ENCODE data around the gene SHB.

The SHB gene

GRCh38 chr9:38042626-38043357 lies 26.2 kb downstream of the SHB start:
- no peak overlapping the region for H3K4me3 Mint-ChIP-seq
- no peak for DNase-seq
- H3K27ac Mint-ChIP-seq, result peak overlapping the region in 1 of 2 donors; percentile 0
- ATAC-seq, result no peak
- H3K27me3 Mint-ChIP-seq, result no peaks in the 10 kb centered on the region
- no peaks in the 10 kb centered on the region for H3K9me3 Mint-ChIP-seq
- H3K4me1 Mint-ChIP-seq, result peaks cover 7% of the 10 kb centered on the region

- no peak overlapping the region for H3K4me3 Mint-ChIP-seq
- no peaks in the 10 kb centered on the region for H3K4me1 Mint-ChIP-seq
- H3K27ac Mint-ChIP-seq, result no peak overlapping the region
- ATAC-seq (no peak), DNase-seq (no peak)
- no peaks in the 10 kb centered on the region for H3K9me3 Mint-ChIP-seq
- no peaks in the 10 kb centered on the region for H3K27me3 Mint-ChIP-seq
These were observed 27.3 kb downstream of the SHB start for GRCh38 chr9:38041564-38042243.

- no peaks in the 10 kb centered on the region for H3K4me1 Mint-ChIP-seq
- ATAC-seq, result no peak
- no peak overlapping the region for H3K27ac Mint-ChIP-seq
These were observed 28.9 kb downstream of the SHB start for GRCh38 chr9:38039907-38040682.

GRCh38 chr9:38039090-38039906 lies 29.7 kb downstream of the SHB start:
- Mint-ChIP-seq H3K27me3 (no peaks in the 10 kb centered on the region), H3K27ac (no peak overlapping the region), H3K4me1 (no peaks in the 10 kb centered on the region), H3K4me3 (no peak overlapping the region), H3K9me3 (no peaks in the 10 kb centered on the region)
- DNase-seq (no peak), ATAC-seq (no peak)

More at GRCh38 chr9:38039907-38040682, 28.9 kb downstream of the SHB start:
- Mint-ChIP-seq H3K9me3 (no peaks in the 10 kb centered on the region), H3K27me3 (no peaks in the 10 kb centered on the region), H3K4me3 (no peak overlapping the region)
- no peak for DNase-seq

GRCh38 chr9:38038307-38039089 lies 30.5 kb downstream of the SHB start:
- ATAC-seq (no peak), DNase-seq (no peak)
- Mint-ChIP-seq H3K27me3 (no peaks in the 10 kb centered on the region), H3K27ac (peak overlapping the region; percentile 14 to 39), H3K4me1 (no peaks in the 10 kb centered on the region), H3K9me3 (no peaks in the 10 kb centered on the region), H3K4me3 (no peak overlapping the region)

- Mint-ChIP-seq H3K27ac (no peak overlapping the region), H3K4me3 (no peak overlapping the region), H3K9me3 (no peaks in the 10 kb centered on the region), H3K4me1 (no peaks in the 10 kb centered on the region), H3K27me3 (no peaks in the 10 kb centered on the region)
- ATAC-seq, result no peak
- DNase-seq, result no peak
These were observed 31.1 kb downstream of the SHB start for GRCh38 chr9:38037981-38038306.

GRCh38 chr9:38036359-38037084 lies 32.5 kb downstream of the SHB start:
- no peaks in the 10 kb centered on the region for H3K27me3 Mint-ChIP-seq
- peaks cover 5% of the 10 kb centered on the region for H3K4me1 Mint-ChIP-seq
- H3K9me3 Mint-ChIP-seq, result no peaks in the 10 kb centered on the region
- no peak overlapping the region for H3K4me3 Mint-ChIP-seq
- ATAC-seq, result no peak
- H3K27ac Mint-ChIP-seq, result no peak overlapping the region
- DNase-seq, result no peak

GRCh38 chr9:38035873-38036272 lies 33.2 kb downstream of the SHB start:
- H3K27ac Mint-ChIP-seq, result no peak overlapping the region
- H3K4me1 Mint-ChIP-seq, result peaks cover 5% of the 10 kb centered on the region
- no peaks in the 10 kb centered on the region for H3K27me3 Mint-ChIP-seq
- ATAC-seq (no peak), DNase-seq (no peak)
- H3K9me3 Mint-ChIP-seq, result no peaks in the 10 kb centered on the region
- H3K4me3 Mint-ChIP-seq, result no peak overlapping the region

GRCh38 chr9:38033941-38034340 lies 35.1 kb downstream of the SHB start:
- Mint-ChIP-seq H3K27ac (peak overlapping the region in 1 of 2 donors; percentile 63), H3K4me1 (peaks cover 14% of the 10 kb centered on the region), H3K4me3 (no peak overlapping the region), H3K9me3 (no peaks in the 10 kb centered on the region), H3K27me3 (no peaks in the 10 kb centered on the region)
- no peak for ATAC-seq
- no peak for DNase-seq

GRCh38 chr9:38032266-38033110 lies 36.5 kb downstream of the SHB start:
- no peaks in the 10 kb centered on the region for H3K9me3 Mint-ChIP-seq
- DNase-seq, result no peak
- ATAC-seq, result no peak
- no peaks in the 10 kb centered on the region for H3K27me3 Mint-ChIP-seq
- no peak overlapping the region for H3K4me3 Mint-ChIP-seq
- no peak overlapping the region for H3K27ac Mint-ChIP-seq
- peaks cover 14% of the 10 kb centered on the region for H3K4me1 Mint-ChIP-seq

- H3K27ac Mint-ChIP-seq, result no peak overlapping the region
- H3K4me3 Mint-ChIP-seq, result no peak overlapping the region
- no peaks in the 10 kb centered on the region for H3K27me3 Mint-ChIP-seq
- peaks cover 14% of the 10 kb centered on the region for H3K4me1 Mint-ChIP-seq
- no peak for DNase-seq
- ATAC-seq, result no peak
- H3K9me3 Mint-ChIP-seq, result no peaks in the 10 kb centered on the region
These were observed 37.4 kb downstream of the SHB start for GRCh38 chr9:38031594-38031993.

- Mint-ChIP-seq H3K27ac (peak overlapping the region in 1 of 2 donors; percentile 54), H3K27me3 (no peaks in the 10 kb centered on the region), H3K9me3 (no peaks in the 10 kb centered on the region), H3K4me1 (peaks cover 14% of the 10 kb centered on the region), H3K4me3 (no peak overlapping the region)
- DNase-seq (no peak), ATAC-seq (no peak)
These were observed 38.4 kb downstream of the SHB start for GRCh38 chr9:38030658-38031057.

GRCh38 chr9:38029915-38030638 lies 39.0 kb downstream of the SHB start:
- H3K9me3 Mint-ChIP-seq, result no peaks in the 10 kb centered on the region
- DNase-seq (no peak), ATAC-seq (peak; percentile 27)
- peaks cover 14% of the 10 kb centered on the region for H3K4me1 Mint-ChIP-seq
- H3K4me3 Mint-ChIP-seq, result no peak overlapping the region
- H3K27me3 Mint-ChIP-seq, result no peaks in the 10 kb centered on the region
- H3K27ac Mint-ChIP-seq, result peak overlapping the region; percentile 36 to 86
